ENCODE results near the gene GNAT1. TPM values are rescaled to one million over a fixed set of nuclear protein-coding genes. Genes with fewer than 3 reads are reported as not detected.

The GNAT1 gene
- total and polyA plus RNA-seq, 2 of the 13 experiments (the other 11 are each of a cell fraction or from before 2014, with no cell fraction given), result 0.15 TPM; not detected in 1

DNA sequence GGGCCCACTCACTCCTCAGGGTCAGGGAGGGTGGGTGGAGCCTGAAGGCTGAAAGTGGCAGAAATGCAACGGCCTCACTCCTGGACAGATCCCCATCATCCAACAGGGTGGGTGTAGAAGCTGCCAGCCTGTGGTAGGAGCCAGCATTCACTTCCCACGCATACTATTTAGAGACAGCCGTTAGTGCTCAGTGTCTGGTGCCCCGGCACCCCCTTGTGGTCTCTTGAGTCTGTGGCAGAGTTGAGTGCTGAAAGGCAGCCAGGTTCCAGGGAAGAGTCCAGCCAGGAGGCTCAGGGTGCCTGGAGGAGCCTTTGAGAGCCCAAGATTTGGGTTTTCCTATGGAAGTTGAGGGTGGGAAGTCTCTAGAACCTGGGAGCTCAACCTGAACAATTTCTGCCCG lies 2.1 kb upstream of the GNAT1 start (continued):
- TF ChIP-seq, protein P1, sequence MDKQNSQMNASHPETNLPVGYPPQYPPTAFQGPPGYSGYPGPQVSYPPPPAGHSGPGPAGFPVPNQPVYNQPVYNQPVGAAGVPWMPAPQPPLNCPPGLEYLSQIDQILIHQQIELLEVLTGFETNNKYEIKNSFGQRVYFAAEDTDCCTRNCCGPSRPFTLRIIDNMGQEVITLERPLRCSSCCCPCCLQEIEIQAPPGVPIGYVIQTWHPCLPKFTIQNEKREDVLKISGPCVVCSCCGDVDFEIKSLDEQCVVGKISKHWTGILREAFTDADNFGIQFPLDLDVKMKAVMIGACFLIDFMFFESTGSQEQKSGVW (CRISPR knock-in tag; IDR thresholded peaks at IDR 0.05; ENCODE audit: borderline replicate concordance), result no peak
- TF ChIP-seq THAP11 (CRISPR knock-in tag; IDR thresholded peaks at IDR 0.05) (peak; percentile 56), TEAD3 (CRISPR knock-in tag; optimal IDR thresholded peaks at IDR 0.05; ENCODE audit: borderline replicate concordance) (peak; percentile 44), NCOA2 (CRISPR knock-in tag; IDR thresholded peaks at IDR 0.05) (peak; percentile 41; the same call in 1 of the 2 replicates), ZNF891 (CRISPR knock-in tag; IDR thresholded peaks at IDR 0.05) (no peak; the same call in 1 of the 2 replicates), ELF3 (CRISPR knock-in tag; IDR thresholded peaks at IDR 0.05) (0 out of 2 replicates have a peak, but pooled peaks have one; percentile 32), ZNF563 (CRISPR knock-in tag; IDR thresholded peaks at IDR 0.05) (no peak), PITX1 (CRISPR knock-in tag; IDR thresholded peaks at IDR 0.05) (no peak), KLF6 (CRISPR knock-in tag; IDR thresholded peaks at IDR 0.05) (0 out of 2 replicates have a peak, but pooled peaks have one; percentile 33), ZNF264 (CRISPR knock-in tag; IDR thresholded peaks at IDR 0.05) (no peak), ZNF83 (CRISPR knock-in tag; IDR thresholded peaks at IDR 0.05; ENCODE audit: borderline replicate concordance) (no peak), HHEX (CRISPR knock-in tag; IDR thresholded peaks at IDR 0.05) (no peak)
- TF ChIP-seq, protein P2, sequence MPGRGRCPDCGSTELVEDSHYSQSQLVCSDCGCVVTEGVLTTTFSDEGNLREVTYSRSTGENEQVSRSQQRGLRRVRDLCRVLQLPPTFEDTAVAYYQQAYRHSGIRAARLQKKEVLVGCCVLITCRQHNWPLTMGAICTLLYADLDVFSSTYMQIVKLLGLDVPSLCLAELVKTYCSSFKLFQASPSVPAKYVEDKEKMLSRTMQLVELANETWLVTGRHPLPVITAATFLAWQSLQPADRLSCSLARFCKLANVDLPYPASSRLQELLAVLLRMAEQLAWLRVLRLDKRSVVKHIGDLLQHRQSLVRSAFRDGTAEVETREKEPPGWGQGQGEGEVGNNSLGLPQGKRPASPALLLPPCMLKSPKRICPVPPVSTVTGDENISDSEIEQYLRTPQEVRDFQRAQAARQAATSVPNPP (CRISPR knock-in tag; IDR thresholded peaks at IDR 0.05), result no peak
- TF ChIP-seq, protein P3, sequence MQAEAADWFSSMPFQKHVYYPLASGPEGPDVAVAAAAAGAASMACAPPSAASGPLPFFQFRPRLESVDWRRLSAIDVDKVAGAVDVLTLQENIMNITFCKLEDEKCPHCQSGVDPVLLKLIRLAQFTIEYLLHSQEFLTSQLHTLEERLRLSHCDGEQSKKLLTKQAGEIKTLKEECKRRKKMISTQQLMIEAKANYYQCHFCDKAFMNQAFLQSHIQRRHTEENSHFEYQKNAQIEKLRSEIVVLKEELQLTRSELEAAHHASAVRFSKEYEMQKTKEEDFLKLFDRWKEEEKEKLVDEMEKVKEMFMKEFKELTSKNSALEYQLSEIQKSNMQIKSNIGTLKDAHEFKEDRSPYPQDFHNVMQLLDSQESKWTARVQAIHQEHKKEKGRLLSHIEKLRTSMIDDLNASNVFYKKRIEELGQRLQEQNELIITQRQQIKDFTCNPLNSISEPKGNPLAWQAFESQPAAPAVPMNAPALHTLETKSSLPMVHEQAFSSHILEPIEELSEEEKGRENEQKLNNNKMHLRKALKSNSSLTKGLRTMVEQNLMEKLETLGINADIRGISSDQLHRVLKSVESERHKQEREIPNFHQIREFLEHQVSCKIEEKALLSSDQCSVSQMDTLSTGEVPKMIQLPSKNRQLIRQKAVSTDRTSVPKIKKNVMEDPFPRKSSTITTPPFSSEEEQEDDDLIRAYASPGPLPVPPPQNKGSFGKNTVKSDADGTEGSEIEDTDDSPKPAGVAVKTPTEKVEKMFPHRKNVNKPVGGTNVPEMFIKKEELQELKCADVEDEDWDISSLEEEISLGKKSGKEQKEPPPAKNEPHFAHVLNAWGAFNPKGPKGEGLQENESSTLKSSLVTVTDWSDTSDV (CRISPR knock-in tag; IDR thresholded peaks at IDR 0.05), result no peak
- TF ChIP-seq, protein P4, sequence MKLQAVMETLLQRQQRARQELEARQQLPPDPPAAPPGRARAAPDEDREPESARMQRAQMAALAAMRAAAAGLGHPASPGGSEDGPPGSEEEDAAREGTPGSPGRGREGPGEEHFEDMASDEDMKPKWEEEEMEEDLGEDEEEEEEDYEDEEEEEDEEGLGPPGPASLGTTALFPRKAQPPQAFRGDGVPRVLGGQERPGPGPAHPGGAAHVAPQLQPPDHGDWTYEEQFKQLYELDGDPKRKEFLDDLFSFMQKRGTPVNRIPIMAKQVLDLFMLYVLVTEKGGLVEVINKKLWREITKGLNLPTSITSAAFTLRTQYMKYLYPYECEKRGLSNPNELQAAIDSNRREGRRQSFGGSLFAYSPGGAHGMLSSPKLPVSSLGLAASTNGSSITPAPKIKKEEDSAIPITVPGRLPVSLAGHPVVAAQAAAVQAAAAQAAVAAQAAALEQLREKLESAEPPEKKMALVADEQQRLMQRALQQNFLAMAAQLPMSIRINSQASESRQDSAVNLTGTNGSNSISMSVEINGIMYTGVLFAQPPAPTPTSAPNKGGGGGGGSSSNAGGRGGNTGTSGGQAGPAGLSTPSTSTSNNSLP (IDR thresholded peaks at IDR 0.05; ENCODE audit: low read depth, low read length), result no peak
- TF ChIP-seq, protein P5, sequence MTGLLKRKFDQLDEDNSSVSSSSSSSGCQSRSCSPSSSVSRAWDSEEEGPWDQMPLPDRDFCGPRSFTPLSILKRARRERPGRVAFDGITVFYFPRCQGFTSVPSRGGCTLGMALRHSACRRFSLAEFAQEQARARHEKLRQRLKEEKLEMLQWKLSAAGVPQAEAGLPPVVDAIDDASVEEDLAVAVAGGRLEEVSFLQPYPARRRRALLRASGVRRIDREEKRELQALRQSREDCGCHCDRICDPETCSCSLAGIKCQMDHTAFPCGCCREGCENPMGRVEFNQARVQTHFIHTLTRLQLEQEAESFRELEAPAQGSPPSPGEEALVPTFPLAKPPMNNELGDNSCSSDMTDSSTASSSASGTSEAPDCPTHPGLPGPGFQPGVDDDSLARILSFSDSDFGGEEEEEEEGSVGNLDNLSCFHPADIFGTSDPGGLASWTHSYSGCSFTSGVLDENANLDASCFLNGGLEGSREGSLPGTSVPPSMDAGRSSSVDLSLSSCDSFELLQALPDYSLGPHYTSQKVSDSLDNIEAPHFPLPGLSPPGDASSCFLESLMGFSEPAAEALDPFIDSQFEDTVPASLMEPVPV (CRISPR knock-in tag; IDR thresholded peaks at IDR 0.05), result no peak
- TF ChIP-seq, protein P6, sequence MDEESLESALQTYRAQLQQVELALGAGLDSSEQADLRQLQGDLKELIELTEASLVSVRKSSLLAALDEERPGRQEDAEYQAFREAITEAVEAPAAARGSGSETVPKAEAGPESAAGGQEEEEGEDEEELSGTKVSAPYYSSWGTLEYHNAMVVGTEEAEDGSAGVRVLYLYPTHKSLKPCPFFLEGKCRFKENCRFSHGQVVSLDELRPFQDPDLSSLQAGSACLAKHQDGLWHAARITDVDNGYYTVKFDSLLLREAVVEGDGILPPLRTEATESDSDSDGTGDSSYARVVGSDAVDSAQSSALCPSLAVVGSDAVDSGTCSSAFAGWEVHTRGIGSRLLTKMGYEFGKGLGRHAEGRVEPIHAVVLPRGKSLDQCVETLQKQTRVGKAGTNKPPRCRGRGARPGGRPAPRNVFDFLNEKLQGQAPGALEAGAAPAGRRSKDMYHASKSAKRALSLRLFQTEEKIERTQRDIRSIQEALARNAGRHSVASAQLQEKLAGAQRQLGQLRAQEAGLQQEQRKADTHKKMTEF (CRISPR knock-in tag; IDR thresholded peaks at IDR 0.05), result 0 out of 2 replicates have a peak, but pooled peaks have one; percentile 43

Measured in HepG2 (cell line).